Activated CD8-positive, alpha-beta memory T cell treated with anti-CD3 and anti-CD28 coated beads, Interleukin-2, amount 50 U/mL, for 24 hours (primary cell): ENCODE results near the gene CAV1.

Experiments
- DNase-seq: peaks from one replicate; pipeline ENCODE4 v3.0.0-alpha.2; 2020; ENCODE audit errors: extremely low read depth

CAV1 gene

DNA sequence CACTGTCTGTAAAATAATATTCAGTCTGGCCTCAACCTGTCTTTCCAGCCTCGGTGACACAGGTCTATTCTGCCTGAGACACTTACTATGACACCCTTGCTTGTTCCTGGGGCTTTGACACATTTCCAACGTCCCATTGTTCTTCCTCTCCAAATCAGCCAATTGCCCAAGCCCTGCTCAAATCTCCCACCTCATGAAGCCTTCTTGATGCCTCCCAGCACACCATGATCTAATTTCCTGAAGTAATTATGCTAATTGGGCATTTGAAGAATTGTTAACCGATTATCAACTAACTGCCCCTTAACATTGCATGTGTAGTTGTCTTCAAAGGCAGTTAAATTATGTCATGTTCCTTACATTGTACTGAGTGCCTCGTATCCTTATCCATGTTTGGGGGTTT, 33.1 kb downstream of the CAV1 start:
- no peak for DNase-seq

DNA sequence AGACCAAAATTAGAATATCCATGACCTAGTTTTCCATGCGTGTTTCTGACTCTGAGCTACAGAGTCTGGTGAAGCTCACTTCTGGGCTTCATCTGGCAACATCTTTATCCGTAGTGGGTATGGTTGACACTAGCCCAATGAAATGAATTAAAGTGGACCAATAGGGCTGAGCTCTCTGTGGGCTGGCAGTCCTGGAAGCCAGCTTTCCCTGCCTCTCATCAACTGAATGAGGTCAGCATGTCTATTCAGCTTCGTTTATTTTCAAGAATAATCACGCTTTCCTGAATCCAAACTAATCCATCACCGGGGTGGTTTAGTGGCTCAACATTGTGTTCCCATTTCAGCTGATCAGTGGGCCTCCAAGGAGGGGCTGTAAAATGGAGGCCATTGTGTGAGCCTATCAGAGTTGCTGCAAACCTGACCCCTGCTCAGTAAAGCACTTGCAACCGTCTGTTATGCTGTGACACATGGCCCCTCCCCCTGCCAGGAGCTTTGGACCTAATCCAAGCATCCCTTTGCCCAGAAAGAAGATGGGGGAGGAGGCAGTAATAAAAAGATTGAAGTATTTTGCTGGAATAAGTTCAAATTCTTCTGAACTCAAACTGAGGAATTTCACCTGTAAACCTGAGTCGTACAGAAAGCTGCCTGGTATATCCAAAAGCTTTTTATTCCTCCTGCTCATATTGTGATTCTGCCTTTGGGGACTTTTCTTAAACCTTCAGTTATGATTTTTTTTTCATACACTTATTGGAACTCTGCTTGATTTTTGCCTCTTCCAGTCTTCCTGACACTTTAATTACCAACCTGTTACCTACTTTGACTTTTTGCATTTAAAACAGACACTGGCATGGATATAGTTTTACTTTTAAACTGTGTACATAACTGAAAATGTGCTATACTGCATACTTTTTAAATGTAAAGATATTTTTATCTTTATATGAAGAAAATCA, 35.5 kb downstream of the CAV1 start:
- no peak for DNase-seq

DNA sequence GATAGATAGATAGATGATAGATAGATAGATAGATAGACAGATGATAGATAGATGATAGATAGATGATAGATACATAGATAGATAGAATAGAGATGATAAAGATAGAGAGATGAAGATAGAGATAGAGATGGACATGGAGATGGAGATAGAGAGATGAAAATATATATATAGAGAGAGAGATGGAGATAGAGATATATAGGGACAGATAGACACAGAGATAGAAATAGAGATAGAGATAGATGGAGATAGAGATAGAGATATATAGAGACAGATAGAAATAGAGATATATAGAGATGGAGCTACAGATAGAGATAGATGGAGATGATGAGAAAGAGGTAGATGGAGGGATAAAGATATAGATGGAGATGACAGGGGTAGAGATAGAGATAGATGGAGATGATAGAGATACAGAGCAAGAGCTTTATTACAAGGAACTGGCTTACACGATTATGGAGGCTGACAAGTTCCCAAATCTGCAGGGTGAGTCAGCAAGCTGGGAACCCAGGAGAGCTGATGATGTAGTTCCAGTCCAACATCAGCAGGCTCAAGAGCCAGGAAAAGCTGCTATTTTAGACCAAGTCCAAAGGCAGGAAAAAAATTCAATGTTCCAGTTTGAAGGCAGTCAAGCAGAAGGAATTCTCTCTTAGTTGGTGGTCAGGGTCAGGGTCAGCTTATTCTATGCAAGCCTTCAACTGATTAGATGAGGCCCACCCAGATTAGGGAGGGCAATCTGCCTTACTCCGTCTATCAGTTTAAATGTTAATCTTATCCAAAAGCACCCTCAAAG, 37.1 kb downstream of the CAV1 start:
- DNase-seq, result no peak

DNA sequence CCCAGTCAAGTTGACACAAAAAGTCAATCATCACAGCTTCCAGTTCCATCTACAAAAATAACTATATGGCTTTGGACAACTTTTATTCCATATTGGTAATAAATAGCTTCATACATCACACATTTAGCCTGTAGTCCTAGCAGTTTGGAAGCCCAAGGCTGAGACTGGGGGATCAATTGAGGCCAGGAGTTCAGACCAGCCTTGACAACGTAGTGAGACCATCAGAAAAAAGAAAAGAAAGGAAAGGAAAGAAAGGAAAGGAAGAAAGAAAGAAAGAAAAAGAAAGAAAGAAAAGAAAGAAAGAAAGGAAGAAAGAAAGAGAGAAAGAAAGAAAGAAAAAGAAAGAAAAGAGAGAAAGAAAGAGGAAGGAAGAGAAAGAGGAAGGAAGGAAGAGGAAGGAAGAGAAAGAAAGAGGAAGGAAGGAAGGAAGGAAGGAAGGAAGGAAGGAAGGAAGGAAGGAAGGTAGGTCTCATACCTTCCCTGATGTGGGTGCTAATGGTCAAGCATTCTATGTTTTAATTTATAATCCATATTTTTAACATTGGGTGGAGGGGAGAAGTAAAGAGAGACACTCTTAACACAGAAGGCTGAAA, 37.8 kb downstream of the CAV1 start:
- no peak for DNase-seq

DNA sequence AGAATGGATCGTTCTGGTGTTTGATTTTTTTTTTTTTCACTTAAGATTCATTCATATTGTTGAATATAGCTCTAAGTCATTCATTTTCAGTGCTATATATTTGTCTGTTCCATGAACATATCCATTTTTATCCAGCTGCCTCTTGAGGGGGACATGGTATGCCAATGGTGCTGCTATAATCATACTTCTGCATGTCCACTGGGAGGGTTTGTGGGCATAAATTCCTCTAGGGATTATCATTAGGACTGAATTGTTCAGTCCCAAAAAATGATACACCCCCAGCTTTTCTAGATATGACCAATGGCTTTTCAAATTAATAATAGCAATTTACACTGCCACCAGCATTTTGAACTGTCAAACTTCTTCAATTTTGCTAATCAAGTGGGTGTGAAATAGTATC, 41.1 kb downstream of the CAV1 start:
- DNase-seq, result no peak

DNA sequence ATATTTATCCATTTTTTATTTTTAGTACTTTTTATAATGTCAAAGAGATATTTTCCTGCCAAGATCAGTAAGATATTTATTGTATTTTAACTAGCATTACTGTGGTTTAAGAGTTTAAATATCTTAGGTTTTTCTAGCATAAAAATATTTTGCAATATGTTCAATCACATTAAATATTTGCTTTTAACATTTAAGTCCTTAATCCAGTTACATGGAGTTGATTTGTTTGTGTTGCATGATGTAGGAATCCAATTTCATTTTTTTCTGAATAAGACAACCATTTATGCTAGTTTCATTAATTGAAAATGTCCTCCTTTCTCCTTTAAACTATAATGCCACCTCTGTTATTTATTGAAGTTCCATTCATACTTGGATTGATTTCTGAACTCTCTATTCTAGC, 41.8 kb downstream of the CAV1 start:
- DNase-seq, result no peak

DNA sequence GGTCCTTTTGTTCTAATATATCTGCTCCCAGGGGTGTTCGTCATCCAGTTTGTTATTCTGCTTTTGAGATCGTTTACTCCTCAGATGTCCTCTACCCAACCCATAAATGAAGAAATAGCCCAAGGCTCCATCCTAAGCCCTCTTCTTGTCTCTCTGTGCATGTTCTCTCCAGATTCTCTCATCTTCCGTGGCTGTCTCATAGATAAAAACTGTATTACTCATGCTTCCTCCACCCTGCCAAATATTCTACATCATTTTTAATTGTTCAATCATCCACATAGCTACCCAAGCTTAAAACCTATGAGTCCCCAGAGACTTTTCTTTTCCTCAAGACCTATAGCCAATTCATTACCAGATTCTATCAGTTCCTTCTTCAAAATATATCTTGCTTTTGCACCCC, 44.9 kb downstream of the CAV1 start:
- DNase-seq, result no peak

DNA sequence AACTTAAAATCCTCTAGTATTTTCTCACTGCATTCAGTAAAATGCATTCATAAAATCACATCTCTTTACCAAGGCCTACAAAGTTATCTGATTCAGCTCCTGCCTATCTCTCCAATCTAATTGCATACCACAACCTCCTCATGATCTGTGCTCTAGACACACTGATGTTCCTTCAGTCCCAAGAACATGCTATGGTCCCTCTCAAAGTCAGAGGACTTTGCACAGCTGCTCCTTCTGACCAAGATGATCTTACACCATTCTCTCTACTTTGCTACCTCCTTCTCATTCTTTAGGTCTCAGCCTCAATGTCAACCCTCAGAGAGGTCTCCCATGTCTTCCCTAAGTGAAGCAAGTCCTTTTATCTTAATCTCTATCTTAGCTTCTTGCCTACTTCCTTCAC, 45.5 kb downstream of the CAV1 start:
- DNase-seq, result no peak

DNA sequence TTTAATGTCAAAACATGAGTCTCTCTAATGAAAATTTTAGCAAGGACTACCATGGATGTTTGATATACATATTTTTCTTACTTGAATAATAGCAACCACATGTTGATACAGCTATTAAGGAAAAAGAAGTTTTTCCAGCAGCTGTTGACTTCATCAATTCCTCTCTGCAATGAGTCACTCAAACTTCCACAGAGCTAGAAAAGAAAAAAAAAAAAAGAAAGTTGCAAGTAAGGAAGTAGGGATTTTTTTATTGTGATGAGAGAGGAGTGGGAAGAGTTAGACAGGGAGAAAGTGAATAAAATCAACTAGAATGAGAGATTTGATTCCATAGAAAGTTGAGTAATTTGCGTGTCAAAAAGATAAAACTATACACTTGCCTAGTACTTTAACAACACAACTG, 46.2 kb downstream of the CAV1 start:
- no peak for DNase-seq

DNA sequence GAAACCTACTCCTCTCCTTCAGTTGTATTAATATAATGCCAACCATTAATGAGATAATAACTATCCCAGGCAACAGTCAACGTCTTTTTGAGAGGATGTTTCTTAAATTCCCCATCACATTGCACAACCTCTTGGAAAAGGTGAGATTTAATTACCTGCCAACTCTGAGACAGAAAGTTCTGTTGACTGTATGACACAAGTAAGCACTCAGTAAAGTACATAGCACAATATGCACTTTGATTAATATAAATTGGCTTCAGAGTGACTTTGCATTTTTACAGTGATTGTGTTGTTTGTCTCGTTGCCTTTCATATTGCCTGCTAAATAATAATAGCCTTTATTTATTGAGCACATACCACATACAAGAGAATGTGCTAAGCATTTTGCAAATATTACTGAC, 46.7 kb downstream of the CAV1 start:
- DNase-seq, result no peak

DNA sequence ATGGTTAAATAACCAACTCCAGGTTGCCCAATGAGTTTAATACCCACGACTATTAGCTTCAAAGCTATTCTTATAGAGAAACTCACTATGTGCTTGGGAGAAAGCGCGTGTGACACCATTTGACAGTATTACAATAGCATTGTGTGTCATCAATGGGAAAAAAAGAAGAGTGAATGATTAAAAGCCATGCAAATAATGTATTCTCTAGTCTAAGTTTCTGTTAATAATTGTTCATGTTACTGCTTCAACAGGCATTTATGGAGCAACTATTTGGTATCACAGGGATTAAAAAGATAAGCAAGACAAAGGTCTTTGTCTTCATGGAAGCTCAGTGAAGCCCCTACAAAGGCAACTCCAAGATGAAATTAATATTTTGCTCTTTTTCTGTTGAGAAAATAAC, 47.2 kb downstream of the CAV1 start:
- DNase-seq, result no peak

DNA sequence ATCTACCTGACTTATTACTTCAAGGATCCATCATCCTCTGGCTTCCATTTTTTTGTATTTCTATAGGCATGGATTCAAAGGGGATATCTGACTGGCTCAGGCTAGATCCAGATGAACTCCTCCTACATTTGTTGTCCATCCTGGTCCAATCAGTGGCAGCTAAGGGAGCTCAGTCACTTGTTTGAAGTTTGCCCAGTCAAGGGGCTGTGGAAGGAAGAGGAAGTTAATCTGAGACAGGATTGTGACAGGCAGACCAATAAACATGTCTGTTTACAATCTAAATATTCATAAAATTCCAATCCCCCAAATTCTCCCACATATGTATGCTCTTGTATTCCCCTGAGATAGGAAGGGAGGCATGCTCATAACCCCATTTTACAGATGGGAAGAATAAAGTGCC, 48.7 kb downstream of the CAV1 start:
- no peak for DNase-seq

DNA sequence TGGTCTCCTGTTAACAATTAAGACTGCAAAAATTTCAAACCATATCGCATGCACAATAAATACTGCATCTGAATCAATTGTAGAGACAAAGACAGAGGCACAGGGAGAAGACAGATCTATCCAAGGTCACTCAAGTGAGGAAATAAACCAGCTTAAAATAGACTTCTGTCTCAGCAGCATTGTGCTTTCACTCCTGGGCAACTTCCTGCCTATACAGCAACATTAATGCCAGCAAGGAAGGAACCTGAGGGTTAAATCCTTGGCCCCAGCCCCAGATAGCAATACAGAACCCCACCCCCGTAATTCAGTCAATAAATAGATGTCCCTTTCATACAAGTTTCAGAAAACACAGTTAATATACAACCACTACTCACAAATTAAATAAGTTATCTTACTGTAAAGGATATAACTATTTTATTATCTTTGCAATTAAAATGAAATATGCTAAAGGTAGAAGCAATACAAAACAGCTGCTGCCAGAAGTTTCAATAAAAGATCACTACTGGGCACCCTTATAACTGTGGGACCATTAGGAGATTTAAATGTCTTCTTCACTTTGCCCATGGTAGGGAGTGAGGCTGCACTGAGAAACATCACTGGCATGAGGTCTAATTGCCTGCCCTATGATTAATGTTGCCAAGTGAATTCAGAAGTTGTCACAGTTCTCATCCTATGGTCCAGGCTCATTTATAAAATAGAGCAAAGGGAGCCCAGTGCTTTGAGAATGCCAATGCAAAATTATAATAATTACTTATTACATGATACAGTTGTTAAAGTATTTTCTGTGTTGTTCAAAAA, 49.4 kb downstream of the CAV1 start:
- no peak for DNase-seq

DNA sequence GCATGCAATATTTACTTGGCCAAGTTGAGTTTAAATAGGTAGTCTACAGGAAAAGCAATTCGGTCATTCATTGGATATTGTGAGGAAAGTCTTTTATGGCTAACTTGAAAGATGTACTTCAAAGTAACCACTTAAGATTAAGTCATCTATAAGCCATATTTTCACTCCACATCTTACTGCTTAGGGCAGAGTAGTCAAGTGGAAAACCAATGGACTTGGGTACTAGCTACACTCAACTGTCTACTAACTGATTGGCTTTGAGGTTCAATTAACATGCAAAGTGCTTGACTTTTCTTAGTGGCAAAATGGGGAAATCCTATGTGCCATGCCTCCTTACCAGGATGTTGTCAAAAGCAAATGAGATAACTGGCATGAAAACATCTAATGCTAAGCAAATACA, 51.0 kb downstream of the CAV1 start:
- no peak for DNase-seq

DNA sequence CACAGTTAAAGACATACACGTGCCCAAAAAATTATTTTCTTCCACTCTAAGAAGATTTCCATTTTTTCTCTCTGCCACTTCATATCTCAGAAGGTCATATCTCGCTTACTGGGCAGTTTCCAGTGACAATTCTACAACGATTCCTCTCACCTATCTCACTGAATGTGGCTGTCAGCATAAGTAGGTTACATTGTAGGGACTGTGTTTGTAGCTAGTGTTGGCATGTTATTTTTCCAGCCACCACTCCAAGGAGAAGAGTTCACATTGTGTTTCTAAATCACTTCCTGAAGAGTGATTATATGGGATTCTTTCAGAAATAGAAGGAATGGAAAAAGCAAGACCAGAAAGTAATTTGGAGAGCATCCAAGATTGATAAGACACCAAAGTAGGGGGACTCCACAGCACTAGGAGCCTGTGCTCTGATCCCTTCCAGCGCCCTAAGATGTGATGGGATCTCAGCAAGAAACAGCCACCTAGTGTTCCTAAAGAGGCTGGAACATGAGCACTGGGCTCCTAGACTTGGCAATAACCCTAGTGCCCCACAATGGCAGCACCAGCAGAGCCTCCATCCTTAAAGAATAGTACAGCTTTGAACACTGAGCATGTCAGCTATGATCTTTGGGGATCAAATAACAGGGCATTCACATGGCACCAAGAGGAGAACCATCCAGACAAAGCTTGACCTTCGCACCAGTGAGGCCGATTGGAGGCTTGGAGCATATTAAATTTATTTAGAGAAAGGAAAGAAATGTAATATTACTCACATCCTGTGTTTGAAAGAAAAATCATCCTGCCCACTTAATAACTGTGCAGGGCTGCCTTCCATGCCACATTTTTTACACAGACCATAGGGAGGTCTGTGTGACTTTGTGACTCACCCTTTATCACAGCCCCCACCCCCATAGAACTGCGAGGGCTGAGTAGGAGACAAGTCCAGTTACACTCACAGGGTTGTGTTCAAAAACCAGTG, 51.8 kb downstream of the CAV1 start:
- DNase-seq, result no peak

DNA sequence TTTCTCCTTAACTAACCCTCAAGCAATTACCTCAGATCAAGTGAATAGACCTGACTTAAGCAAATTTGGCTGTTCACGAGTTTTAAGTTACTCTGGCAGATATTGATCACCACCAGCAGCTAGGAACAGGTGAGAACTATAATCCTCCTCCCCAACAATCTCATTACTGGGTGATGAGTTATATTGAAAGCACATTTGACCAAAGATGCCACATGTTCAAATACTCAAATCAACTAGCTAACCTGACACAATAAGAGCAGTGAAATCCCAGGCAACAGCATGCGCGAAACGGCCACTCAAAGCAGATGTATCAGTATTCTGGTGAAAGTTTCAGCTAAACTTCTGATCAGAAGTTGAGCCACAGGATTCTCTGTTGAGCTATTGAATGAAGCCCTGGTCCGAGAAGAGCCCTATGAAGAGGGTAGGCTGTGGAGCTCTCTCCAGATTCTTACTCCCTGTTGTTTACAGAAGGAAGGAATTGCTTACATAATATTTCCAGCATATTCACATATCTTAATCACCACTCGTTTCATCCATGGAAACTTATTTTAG, 52.6 kb downstream of the CAV1 start:
- no peak for DNase-seq

DNA sequence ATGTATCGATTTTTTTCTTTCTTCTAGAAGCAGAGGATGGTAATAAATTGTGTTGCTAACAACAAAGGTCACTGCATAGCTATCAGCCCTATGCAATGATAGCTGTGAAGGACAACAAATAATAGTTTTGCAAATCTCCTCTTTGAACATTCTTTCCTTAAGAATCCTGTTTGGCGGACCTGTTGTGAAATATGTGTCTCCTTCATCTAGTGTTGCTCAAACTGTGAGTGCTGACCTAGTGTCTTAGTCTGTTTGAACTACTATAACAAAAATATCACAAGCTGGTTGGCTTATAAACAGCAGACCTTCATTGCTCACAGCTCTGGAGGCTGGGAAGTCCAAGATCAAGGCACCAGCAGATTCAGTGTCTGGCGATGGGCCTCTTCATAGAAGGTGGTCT, 53.7 kb downstream of the CAV1 start:
- no peak for DNase-seq

DNA sequence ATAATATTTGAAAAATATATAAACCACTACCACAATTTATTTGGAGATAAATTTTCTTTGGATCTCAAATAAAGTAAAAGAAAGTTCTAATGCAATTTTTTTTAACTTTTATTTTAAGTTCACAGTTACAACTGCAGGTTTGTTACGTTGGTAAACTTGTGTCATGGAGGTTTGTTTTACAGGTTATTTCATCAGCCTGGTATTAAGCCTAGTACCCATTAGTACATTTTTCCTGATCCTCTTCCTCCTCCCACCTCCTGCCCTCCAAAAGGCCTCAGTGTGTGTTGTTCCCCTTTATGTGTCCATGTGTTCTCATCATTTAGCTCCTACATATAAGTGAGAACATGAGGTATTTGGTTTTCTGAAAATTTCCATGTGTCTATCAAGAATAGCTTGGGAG, 54.5 kb downstream of the CAV1 start:
- no peak for DNase-seq

DNA sequence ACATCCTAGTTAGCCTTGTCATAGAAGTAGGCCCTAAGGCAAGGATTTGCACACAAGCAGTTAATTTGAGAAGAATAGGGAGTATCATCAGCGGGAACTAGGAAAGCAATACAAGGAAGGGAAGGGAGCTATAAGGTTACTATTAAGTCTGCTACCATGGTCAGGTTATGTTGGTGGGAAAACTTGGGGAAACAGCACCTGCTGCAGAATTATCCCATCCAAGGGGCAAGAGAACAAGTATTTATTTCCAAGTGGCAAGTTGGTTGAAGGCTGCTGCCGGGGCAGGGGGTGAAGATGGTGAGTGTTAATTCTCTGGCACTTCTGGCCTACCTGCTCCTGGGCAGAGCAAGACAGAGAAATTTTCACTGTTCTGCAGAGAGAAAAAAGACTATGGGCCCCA, 55.0 kb downstream of the CAV1 start:
- no peak for DNase-seq

DNA sequence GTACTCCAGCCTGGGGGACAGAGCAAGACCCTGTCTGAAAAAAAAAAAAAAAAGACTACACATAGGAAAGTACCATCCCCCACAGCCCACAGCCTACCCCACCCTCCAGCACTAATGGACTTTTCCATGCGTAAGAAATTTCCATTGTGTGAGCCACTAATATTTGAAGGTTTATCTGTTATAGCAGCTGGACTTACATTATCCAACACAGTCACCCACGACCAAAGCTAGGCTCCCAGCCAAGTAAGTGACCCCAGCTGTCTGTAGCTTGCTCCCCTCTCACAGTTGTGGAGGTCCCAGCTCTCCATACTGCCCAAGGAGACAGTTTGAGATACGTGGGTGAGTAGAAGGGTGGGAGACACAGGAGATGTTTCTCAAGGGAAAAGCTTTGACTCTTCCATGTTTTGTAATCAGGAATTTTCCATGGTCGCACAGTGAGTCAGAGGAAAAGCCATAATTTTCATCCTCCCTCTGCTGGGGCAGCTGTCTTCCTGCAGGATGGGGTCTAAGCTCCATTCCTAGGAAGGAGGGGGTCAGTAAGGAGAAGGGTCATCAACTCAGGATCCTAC, 57.4 kb downstream of the CAV1 start:
- no peak for DNase-seq
